Measurements from ENCODE around the gene PLCD4.

The PLCD4 gene

DNA sequence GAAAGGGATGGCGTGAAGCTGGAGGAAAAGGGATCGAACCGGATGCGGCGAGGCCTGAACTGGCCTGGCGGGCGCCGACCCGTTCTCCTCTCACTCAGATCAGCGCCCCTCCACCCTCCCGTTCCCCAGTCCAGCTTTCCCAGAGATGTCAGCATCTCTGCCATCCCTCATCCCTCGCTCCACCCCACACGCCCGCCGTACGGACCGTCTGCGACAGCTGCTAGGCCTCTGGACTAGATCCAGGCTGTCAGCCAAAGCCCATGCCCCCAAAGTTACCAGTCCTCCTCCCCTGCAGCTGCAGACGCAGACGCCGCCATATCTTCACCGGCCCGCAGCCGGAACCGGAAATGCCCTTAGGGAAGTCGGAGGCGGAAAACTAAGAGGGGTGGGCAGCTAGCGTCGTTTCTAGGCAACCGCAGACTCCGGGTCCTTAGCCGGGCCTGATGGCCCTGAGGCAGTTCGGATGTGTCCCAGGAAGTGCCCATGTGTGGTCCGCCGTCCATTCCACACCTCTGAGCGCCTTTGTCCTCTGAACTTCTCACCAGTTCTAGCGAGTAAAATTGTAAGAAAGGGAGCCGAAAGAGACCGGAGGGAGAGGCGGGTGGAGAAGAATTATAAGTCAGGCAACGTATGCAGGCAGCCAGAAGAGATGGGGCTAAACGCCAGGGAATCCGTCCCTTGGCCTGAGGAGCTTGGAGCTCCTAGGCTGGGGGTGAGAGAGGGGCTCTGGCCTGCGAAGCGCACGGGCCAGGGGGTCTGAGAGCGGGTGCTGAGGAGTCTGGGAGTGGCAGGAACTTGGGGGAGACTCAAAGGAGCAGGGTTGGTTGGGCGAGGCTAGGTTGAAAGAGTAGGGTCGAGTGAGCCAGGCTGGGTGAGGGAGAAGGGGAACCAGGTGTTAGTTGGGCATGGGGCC is 64.2 kb downstream of the PLCD4 start, which contains the start of the genes RNF25 and STK36:
Gene RNF25 (minus strand): TSS at position 349 of the 913 bp plus-strand sequence. CDS start 32 bp downstream, at position 317.
Gene STK36 (plus strand): TSS at position 433 of the 913 bp plus-strand sequence. CDS start 744 bp downstream, outside the sequence.
- DNase-seq: peak; percentile 92

DNA sequence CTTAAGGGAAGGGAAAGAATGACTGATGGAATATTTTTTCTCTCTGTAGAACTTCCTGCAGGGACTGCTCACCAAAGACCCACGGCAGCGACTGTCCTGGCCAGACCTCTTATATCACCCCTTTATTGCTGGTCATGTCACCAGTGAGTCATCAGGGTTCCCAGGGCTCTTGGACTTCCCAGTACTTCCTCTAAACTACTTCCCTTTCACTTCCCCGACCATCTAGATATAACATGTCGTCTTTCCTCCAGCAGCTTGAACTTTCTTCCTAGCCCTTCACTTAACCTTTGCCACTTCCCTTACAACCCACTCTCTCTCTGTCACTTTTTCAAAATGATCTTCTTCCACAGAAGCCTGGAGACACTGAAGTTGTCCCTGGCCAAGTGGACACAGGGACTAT is 71.4 kb downstream of the PLCD4 start:
- no peak for DNase-seq

- DNase-seq: no peak
Measured at GRCh38 chr2:218680061-218680460, 72.4 kb downstream of the PLCD4 start.

All from activated CD4-positive, alpha-beta T cell treated with anti-CD3 and anti-CD28 coated beads, Interleukin-10, Interleukin-2, amounts not matched to agents 100 ng/mL and 50 ng/mL, durations not matched to agents 16 hours and 8 hours (primary cell).